GM12878 (cell line): Measurements from ENCODE around the gene ETHE1. TPM values are rescaled to one million over a fixed set of nuclear protein-coding genes. Genes with fewer than 3 reads are reported as not detected.

ENCODE experiments used
- RAD51 ChIP-seq: fragments of 450-650 bp; IDR thresholded peaks from 2 replicates; pipeline ENCODE4 v1.6.1; 2016; ENCODE audit warnings: moderate library complexity, mild to moderate bottlenecking, inconsistent platforms
- polyA plus RNA-seq, 11 experiments: library from polyadenylated mRNA; depleted of rRNA in 4 of 11; unstranded in 6 of 11; stranded (reverse) in 5 of 11; fragments of >200 nt; fragmentation: Nextera tagmentation in 4 of 11; fragmentation: Illumina TruSeq in 1 of 11; extraction: Ambion mirVana in 4 of 11; extraction: Trizol in 1 of 11; gene quantifications; 1 replicate in 1 of 11; 2 replicates in 10 of 11; pipeline versions ENCODE4 v1.2.1 to v1.2.3, GENCODE V29; 2011 to 2016; ENCODE audit warnings: inconsistent platforms in 2 of 11, missing spikeins in 2 of 11, low read depth in 1 of 11
- total RNA-seq, 4 experiments: library from RNA; depleted of rRNA in 3 of 4; stranded (reverse); fragments of >200 nt in 3 of 4; fragmentation: Illumina TruSeq in 1 of 4; extraction: Trizol in 1 of 4; gene quantifications; 2 replicates each; pipeline versions ENCODE4 v1.2.1 to v1.2.3, GENCODE V29; 2013 to 2021
- TF ChIP-seq, protein P1 (sequence below): fragments of 450-650 bp; IDR thresholded peaks from 2 replicates; pipeline ENCODE4 v1.6.1; 2018; ENCODE audit warnings: borderline replicate concordance, mild to moderate bottlenecking; ENCODE audit not compliant: partially characterized antibody
- TF ChIP-seq, protein P2 (sequence below): fragments of 450-650 bp; IDR thresholded peaks from 2 replicates; pipeline ENCODE4 v1.6.1; 2017; ENCODE audit warnings: mild to moderate bottlenecking, moderate library complexity
- TF ChIP-seq, protein P3 (sequence below): IDR thresholded peaks from 2 replicates; pipeline ENCODE4 v1.6.1; 2011; ENCODE audit warnings: borderline replicate concordance, low read depth, mild to moderate bottlenecking, moderate library complexity, mixed read lengths, low read length; ENCODE audit not compliant: insufficient read depth; ENCODE audit errors: extremely low read length

ETHE1 gene
- total and polyA plus RNA-seq, 10 of the 15 experiments (the other 5 are each of a cell fraction or from before 2014, with no cell fraction given): 22.1 to 155 (median 52.7) TPM

DNA sequence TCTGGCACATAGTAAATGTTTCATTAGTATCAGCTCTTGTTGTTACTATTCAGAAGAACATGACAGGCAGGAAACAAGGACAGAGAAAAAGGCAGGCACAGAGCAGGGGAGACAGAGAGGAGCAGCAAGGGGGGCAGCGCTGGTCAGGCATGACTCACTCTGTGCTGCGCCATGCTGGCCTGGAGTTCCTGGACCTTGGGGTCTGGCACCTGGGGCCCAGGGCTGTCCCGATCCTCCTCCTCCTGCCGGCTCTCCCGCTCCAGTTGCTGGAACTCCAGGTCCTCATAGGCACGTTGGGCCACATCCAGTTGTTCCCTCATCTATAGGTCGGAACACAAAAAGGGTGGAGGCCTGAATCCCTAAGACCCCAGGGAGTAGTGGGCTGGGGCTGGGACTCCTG is 30.0 kb downstream of the ETHE1 start (continued):
- TF ChIP-seq, protein P1, sequence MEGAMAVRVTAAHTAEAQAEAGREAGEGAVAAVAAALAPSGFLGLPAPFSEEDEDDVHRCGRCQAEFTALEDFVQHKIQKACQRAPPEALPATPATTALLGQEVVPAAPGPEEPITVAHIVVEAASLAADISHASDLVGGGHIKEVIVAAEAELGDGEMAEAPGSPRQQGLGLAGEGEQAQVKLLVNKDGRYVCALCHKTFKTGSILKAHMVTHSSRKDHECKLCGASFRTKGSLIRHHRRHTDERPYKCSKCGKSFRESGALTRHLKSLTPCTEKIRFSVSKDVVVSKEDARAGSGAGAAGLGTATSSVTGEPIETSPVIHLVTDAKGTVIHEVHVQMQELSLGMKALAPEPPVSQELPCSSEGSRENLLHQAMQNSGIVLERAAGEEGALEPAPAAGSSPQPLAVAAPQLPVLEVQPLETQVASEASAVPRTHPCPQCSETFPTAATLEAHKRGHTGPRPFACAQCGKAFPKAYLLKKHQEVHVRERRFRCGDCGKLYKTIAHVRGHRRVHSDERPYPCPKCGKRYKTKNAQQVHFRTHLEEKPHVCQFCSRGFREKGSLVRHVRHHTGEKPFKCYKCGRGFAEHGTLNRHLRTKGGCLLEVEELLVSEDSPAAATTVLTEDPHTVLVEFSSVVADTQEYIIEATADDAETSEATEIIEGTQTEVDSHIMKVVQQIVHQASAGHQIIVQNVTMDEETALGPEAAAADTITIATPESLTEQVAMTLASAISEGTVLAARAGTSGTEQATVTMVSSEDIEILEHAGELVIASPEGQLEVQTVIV: no peak
- TF ChIP-seq, protein P2, sequence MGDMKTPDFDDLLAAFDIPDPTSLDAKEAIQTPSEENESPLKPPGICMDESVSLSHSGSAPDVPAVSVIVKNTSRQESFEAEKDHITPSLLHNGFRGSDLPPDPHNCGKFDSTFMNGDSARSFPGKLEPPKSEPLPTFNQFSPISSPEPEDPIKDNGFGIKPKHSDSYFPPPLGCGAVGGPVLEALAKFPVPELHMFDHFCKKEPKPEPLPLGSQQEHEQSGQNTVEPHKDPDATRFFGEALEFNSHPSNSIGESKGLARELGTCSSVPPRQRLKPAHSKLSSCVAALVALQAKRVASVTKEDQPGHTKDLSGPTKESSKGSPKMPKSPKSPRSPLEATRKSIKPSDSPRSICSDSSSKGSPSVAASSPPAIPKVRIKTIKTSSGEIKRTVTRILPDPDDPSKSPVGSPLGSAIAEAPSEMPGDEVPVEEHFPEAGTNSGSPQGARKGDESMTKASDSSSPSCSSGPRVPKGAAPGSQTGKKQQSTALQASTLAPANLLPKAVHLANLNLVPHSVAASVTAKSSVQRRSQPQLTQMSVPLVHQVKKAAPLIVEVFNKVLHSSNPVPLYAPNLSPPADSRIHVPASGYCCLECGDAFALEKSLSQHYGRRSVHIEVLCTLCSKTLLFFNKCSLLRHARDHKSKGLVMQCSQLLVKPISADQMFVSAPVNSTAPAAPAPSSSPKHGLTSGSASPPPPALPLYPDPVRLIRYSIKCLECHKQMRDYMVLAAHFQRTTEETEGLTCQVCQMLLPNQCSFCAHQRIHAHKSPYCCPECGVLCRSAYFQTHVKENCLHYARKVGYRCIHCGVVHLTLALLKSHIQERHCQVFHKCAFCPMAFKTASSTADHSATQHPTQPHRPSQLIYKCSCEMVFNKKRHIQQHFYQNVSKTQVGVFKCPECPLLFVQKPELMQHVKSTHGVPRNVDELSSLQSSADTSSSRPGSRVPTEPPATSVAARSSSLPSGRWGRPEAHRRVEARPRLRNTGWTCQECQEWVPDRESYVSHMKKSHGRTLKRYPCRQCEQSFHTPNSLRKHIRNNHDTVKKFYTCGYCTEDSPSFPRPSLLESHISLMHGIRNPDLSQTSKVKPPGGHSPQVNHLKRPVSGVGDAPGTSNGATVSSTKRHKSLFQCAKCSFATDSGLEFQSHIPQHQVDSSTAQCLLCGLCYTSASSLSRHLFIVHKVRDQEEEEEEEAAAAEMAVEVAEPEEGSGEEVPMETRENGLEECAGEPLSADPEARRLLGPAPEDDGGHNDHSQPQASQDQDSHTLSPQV: no peak
- TF ChIP-seq, protein P3, sequence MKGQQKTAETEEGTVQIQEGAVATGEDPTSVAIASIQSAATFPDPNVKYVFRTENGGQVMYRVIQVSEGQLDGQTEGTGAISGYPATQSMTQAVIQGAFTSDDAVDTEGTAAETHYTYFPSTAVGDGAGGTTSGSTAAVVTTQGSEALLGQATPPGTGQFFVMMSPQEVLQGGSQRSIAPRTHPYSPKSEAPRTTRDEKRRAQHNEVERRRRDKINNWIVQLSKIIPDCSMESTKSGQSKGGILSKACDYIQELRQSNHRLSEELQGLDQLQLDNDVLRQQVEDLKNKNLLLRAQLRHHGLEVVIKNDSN: no peak
- TF ChIP-seq RAD51: no peak
